Osteoblast (primary cell): ENCODE data around the gene OR2T1. TPM values are rescaled to one million over a fixed set of nuclear protein-coding genes. Genes with fewer than 3 reads are reported as not detected.

Experiments used
- DNase-seq: peaks from one replicate; pipeline ENCODE4 v3.0.0; 2011; ENCODE audit warnings: low spot score, mixed read lengths; ENCODE audit not compliant: insufficient read length; ENCODE audit errors: missing footprints
- H2AFZ ChIP-seq: 2 replicates; pipeline ENCODE4 v1.6.0; 2011; ENCODE audit warnings: mild to moderate bottlenecking, low read length
- H3K27ac ChIP-seq: 2 replicates; pipeline ENCODE4 v1.5.1; 2011; ENCODE audit warnings: mild to moderate bottlenecking, low read depth, low read length, moderate library complexity
- H3K27me3 ChIP-seq: 2 replicates; pipeline ENCODE4 v1.6.0; 2012; ENCODE audit warnings: mild to moderate bottlenecking, control low read depth, inconsistent platforms, low read length, moderate library complexity; ENCODE audit not compliant: insufficient read depth
- H3K36me3 ChIP-seq: 2 replicates; pipeline ENCODE4 v1.5.1; 2011; ENCODE audit warnings: mild to moderate bottlenecking, low read length, control low read depth, moderate library complexity; ENCODE audit not compliant: insufficient read depth
- H3K4me1 ChIP-seq: 2 replicates; pipeline ENCODE4 v1.5.1; 2011; ENCODE audit warnings: mild to moderate bottlenecking, low read length, control low read depth, moderate library complexity; ENCODE audit not compliant: insufficient read depth
- H3K4me2 ChIP-seq: 2 replicates; pipeline ENCODE4 v1.6.0; 2011; ENCODE audit warnings: mild to moderate bottlenecking, low read length; ENCODE audit not compliant: insufficient read depth
- H3K4me3 ChIP-seq: fragments of 200-600 bp; sonication (generic); 3 replicates; pipeline ENCODE4 v1.5.1; 2012; ENCODE audit warnings: mild to moderate bottlenecking, low read length, inconsistent platforms; ENCODE audit not compliant: insufficient read depth
- H3K79me2 ChIP-seq: 2 replicates; pipeline ENCODE4 v1.6.0; 2012; ENCODE audit warnings: mild to moderate bottlenecking, low read length, control low read depth, inconsistent platforms; ENCODE audit not compliant: insufficient read depth
- H3K9me3 ChIP-seq: 2 replicates; pipeline ENCODE4 v1.5.1; 2011; ENCODE audit warnings: low read depth, low read length, control low read depth
- H4K20me1 ChIP-seq: 2 replicates; pipeline ENCODE4 v1.6.0; 2012; ENCODE audit warnings: mild to moderate bottlenecking, low read length, control low read depth; ENCODE audit not compliant: insufficient read depth
- total RNA-seq: library from RNA; depleted of rRNA; stranded (reverse); fragments of >200 nt; gene quantifications from 2 replicates; pipeline ENCODE4 v1.2.3, GENCODE V29; 2012
- TF ChIP-seq, protein P1 (sequence below): IDR thresholded peaks from 2 replicates; pipeline ENCODE4 v1.5.1; 2011; ENCODE audit warnings: mild to moderate bottlenecking, low read depth, low read length, moderate library complexity; ENCODE audit errors: extremely low read depth

OR2T1 gene, protein sequence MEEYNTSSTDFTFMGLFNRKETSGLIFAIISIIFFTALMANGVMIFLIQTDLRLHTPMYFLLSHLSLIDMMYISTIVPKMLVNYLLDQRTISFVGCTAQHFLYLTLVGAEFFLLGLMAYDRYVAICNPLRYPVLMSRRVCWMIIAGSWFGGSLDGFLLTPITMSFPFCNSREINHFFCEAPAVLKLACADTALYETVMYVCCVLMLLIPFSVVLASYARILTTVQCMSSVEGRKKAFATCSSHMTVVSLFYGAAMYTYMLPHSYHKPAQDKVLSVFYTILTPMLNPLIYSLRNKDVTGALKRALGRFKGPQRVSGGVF
- not detected in 2 replicates for total RNA-seq

DNA sequence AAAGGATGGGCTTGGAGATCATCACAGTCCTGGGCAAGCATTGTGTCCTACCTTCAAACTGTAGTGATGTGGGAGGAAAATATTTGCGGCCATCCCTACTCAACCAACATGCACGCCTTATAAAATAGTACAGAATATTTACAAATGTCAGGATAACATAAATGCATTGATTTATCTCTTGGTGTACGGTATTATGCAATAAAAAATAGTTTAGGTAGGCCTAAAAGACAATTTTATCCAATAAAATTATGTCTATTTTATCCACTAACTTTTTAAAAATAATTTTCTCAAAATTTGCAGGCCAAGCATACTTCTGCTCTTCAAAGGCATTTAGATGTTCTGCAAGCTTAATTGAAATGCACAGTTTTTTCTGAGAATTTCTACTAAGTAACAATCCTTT lies at the start of gene OR2T1:
Gene OR2T1, plus strand, starts transcription at position 301 of the 400 bp plus-strand sequence. CDS start 3,100 bp downstream, outside the sequence.
- H3K9me3 ChIP-seq, result peaks cover 2% of the 10 kb centered on the region
- H3K27me3 ChIP-seq, result no peaks in the 10 kb centered on the region
- H3K4me3 ChIP-seq, result no peak within 1 kb of the TSS
- H3K36me3 ChIP-seq, result no peaks in the 10 kb centered on the region
- TF ChIP-seq, protein P1, sequence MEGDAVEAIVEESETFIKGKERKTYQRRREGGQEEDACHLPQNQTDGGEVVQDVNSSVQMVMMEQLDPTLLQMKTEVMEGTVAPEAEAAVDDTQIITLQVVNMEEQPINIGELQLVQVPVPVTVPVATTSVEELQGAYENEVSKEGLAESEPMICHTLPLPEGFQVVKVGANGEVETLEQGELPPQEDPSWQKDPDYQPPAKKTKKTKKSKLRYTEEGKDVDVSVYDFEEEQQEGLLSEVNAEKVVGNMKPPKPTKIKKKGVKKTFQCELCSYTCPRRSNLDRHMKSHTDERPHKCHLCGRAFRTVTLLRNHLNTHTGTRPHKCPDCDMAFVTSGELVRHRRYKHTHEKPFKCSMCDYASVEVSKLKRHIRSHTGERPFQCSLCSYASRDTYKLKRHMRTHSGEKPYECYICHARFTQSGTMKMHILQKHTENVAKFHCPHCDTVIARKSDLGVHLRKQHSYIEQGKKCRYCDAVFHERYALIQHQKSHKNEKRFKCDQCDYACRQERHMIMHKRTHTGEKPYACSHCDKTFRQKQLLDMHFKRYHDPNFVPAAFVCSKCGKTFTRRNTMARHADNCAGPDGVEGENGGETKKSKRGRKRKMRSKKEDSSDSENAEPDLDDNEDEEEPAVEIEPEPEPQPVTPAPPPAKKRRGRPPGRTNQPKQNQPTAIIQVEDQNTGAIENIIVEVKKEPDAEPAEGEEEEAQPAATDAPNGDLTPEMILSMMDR, result no peak
- DNase-seq, result no peak
- no peak within 1 kb of the TSS for H2AFZ ChIP-seq
- H4K20me1 ChIP-seq, result no peaks in the 10 kb centered on the region
- no peaks in the 10 kb centered on the region for H3K79me2 ChIP-seq
- no peak within 1 kb of the TSS for H3K4me2 ChIP-seq
- no peak within 1 kb of the TSS for H3K27ac ChIP-seq
- no peaks in the 10 kb centered on the region for H3K4me1 ChIP-seq

DNA sequence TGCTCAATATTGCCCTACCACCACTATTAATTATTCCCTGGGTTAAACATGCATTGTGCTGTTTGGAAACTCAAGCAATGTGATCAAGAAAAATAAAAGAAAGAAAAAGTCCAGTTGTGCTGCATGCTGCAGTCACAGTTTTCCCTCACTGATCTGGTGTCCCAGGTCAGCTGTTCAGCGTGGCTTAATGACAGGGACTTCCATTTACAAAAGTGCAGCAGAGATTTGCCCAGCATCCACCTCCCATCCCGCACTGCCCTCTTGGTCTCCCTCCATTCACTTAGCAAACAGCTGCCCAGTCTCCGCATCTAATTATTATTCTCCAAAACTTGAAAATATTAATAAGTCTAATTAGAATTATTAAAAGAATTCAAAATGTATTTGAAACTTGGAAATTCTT lies 43.4 kb upstream of the OR2T1 start:
- Histone ChIP-seq H3K36me3 (no peaks in the 10 kb centered on the region), H3K4me3 (no peak overlapping the region), H3K9me3 (peaks cover 2% of the 10 kb centered on the region), H3K27ac (no peak overlapping the region), H2AFZ (no peak overlapping the region), H3K4me1 (no peaks in the 10 kb centered on the region), H4K20me1 (no peaks in the 10 kb centered on the region), H3K79me2 (no peaks in the 10 kb centered on the region), H3K4me2 (no peak overlapping the region), H3K27me3 (no peaks in the 10 kb centered on the region)
- DNase-seq, result no peak
- TF ChIP-seq, protein P1, result no peak

DNA sequence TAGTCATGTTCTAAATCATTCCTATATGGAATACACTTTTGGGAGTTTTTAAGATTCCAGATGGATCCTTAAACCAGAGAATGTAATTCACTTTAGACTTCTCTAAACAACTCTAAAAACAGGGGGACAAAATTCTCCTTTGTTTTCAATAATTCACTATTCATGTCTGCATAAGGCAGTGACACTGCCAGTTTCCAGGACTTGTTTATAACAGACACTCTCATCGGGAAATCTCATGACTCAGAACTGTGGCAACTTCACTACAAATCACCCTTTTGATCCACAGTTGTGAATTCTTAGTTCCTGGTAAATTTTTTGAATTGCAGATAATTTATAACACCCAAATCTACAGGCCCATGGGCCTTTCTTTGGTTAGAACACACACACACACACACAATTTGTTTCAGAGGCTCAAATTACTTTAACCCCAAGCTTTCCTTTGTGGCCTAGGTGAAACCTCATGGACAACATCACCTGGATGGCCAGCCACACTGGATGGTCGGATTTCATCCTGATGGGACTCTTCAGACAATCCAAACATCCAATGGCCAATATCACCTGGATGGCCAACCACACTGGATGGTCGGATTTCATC lies 41.6 kb upstream of the OR2T1 start, which contains the start of gene OR2T4:
Gene OR2T4, plus strand, starts transcription at position 545 of the 595 bp plus-strand sequence. Its CDS starts 0 bp downstream, at position 545.
- peaks cover 2% of the 10 kb centered on the region for H3K9me3 ChIP-seq
- DNase-seq, result no peak
- H3K4me2 ChIP-seq, result no peak within 1 kb of the TSS
- no peaks in the 10 kb centered on the region for H4K20me1 ChIP-seq
- TF ChIP-seq, protein P1, result no peak
- no peaks in the 10 kb centered on the region for H3K4me1 ChIP-seq
- H3K79me2 ChIP-seq, result no peaks in the 10 kb centered on the region
- no peaks in the 10 kb centered on the region for H3K27me3 ChIP-seq
- H3K36me3 ChIP-seq, result no peaks in the 10 kb centered on the region
- no peak within 1 kb of the TSS for H2AFZ ChIP-seq
- no peak within 1 kb of the TSS for H3K27ac ChIP-seq
- H3K4me3 ChIP-seq, result no peak within 1 kb of the TSS

DNA sequence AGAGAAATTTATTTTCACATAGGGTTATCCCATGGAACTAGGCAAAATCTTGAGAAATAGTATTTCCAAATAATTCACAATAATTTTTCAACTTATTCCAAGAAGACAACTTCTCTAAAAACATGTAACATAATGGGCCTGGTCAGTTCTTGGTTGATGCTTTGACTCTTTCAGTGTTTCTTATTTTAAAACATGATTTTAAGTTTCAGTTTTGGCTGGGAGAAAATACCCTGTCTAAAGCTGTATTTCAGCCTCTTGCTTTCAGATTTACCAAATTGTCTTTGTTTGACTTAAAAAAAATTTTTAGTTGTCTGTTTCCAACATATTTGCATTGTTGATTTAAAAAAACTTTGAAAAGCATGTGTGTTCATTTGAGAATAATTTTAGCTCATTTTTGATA lies 36.2 kb upstream of the OR2T1 start:
- Histone ChIP-seq H3K36me3 (no peaks in the 10 kb centered on the region), H3K4me1 (no peaks in the 10 kb centered on the region), H3K27ac (no peak overlapping the region), H3K4me3 (no peak overlapping the region), H3K27me3 (no peaks in the 10 kb centered on the region), H4K20me1 (no peaks in the 10 kb centered on the region), H3K9me3 (no peaks in the 10 kb centered on the region), H3K79me2 (no peaks in the 10 kb centered on the region), H3K4me2 (no peak overlapping the region), H2AFZ (no peak overlapping the region)
- DNase-seq, result no peak
- TF ChIP-seq, protein P1, result no peak
